GM23338 (cell line): ENCODE data around the gene IFNL1. TPM values are rescaled to one million over a fixed set of nuclear protein-coding genes. Genes with fewer than 3 reads are reported as not detected.

Experiments used
- ATAC-seq: fragments of 200-7000 bp; cut with Tn5 transposase; 3 replicates; pipeline ENCODE4 v1.9.1; 2020
- DNase-seq: peaks from one replicate; pipeline ENCODE4 v3.0.0-alpha.2; 2015; ENCODE audit warnings: low spot score
- H2AFZ ChIP-seq: fragments of 200-600 bp; sonication (generic); 2 replicates; pipeline ENCODE4 v1.8.0; 2016; ENCODE audit warnings: antibody characterized with exemption, mild to moderate bottlenecking, moderate library complexity
- H3F3A ChIP-seq: fragments of 200-600 bp; sonication (generic); replicated peaks from 2 replicates; pipeline ENCODE4 v1.8.0; 2017; ENCODE audit warnings: antibody characterized with exemption, mixed run types, low read depth
- H3K27ac ChIP-seq: fragments of 200-600 bp; sonication (generic); 2 replicates; pipeline ENCODE4 v1.6.1; 2016; ENCODE audit warnings: low read depth
- H3K27me3 ChIP-seq: fragments of 200-600 bp; sonication (generic); 2 replicates; pipeline ENCODE4 v1.8.0; 2016; ENCODE audit warnings: mild to moderate bottlenecking, mixed run types, moderate library complexity; ENCODE audit not compliant: insufficient read depth
- H3K36me3 ChIP-seq: fragments of 200-600 bp; sonication (generic); 2 replicates; pipeline ENCODE4 v1.8.0; 2016; ENCODE audit warnings: mild to moderate bottlenecking; ENCODE audit not compliant: insufficient read depth
- H3K4me1 ChIP-seq: fragments of 200-600 bp; sonication (generic); 2 replicates; pipeline ENCODE4 v1.8.0; 2016; ENCODE audit warnings: mild to moderate bottlenecking, moderate library complexity; ENCODE audit not compliant: insufficient read depth
- H3K4me2 ChIP-seq: fragments of 200-600 bp; sonication (generic); 2 replicates; pipeline ENCODE4 v1.7.1; 2017; ENCODE audit warnings: mixed run types
- H3K4me3 ChIP-seq: fragments of 200-600 bp; sonication (generic); 2 replicates; pipeline ENCODE4 v1.6.1; 2016; ENCODE audit warnings: mixed run types
- H3K79me2 ChIP-seq: fragments of 200-600 bp; sonication (generic); replicated peaks from 2 replicates; pipeline ENCODE4 v1.8.0; 2017; ENCODE audit warnings: mild to moderate bottlenecking; ENCODE audit not compliant: insufficient read depth
- H3K9me2 ChIP-seq: fragments of 200-600 bp; sonication (generic); 2 replicates; pipeline ENCODE4 v1.8.0; 2017; ENCODE audit not compliant: insufficient read depth
- H4K20me1 ChIP-seq: fragments of 200-600 bp; sonication (generic); replicated peaks from 2 replicates; pipeline ENCODE4 v1.8.0; 2017; ENCODE audit warnings: mild to moderate bottlenecking; ENCODE audit not compliant: insufficient read depth
- H3K27ac Mint-ChIP-seq: 2 replicates; pipeline ENCODE4 v1.8.0; 2020; ENCODE audit warnings: inconsistent platforms, mild to moderate bottlenecking, moderate library complexity, mixed read lengths
- H3K27me3 Mint-ChIP-seq: 3 replicates; pipeline ENCODE4 v1.8.0; 2022; ENCODE audit warnings: low read depth, mild to moderate bottlenecking, moderate library complexity, mixed read lengths, inconsistent platforms; ENCODE audit not compliant: insufficient read depth, poor library complexity
- H3K36me3 Mint-ChIP-seq: 3 replicates; pipeline ENCODE4 v1.8.0; 2021; ENCODE audit warnings: low read depth, mild to moderate bottlenecking, inconsistent platforms, moderate library complexity, mixed read lengths
- H3K4me1 Mint-ChIP-seq: 3 replicates; pipeline ENCODE4 v1.8.0; 2020; ENCODE audit warnings: mild to moderate bottlenecking, inconsistent platforms, mixed read lengths
- H3K4me3 Mint-ChIP-seq: 3 replicates; pipeline ENCODE4 v1.8.0; 2021; ENCODE audit warnings: moderate library complexity, mild to moderate bottlenecking, inconsistent platforms, mixed read lengths
- H3K9me3 Mint-ChIP-seq: 3 replicates; pipeline ENCODE4 v1.8.0; 2020; ENCODE audit warnings: moderate library complexity, mild to moderate bottlenecking, inconsistent platforms, mixed read lengths
- ZNF114 ChIP-seq: fragments of 250-450 bp; sonication (Bioruptor Pico); IDR thresholded peaks from 2 replicates; pipeline ENCODE4 v1.5.0; 2020; ENCODE audit warnings: mild to moderate bottlenecking, moderate library complexity
- ZNF331 ChIP-seq: fragments of 250-450 bp; sonication (Bioruptor Pico); IDR thresholded peaks from 2 replicates; pipeline ENCODE4 v1.5.0; 2020; ENCODE audit warnings: low read depth, mild to moderate bottlenecking, moderate library complexity
- polyA plus RNA-seq: library from polyadenylated mRNA; unstranded; fragments of >200 nt; fragmentation: Nextera tagmentation; extraction: Ambion mirVana; gene quantifications from 2 replicates; pipeline ENCODE4 v1.2.1, GENCODE V29; 2016
- total RNA-seq: library from RNA; depleted of rRNA; stranded (reverse); fragments of >200 nt; shearing (Covaris generic); gene quantifications from 2 replicates; pipeline ENCODE4 v1.2.3, GENCODE V29; 2014
- TF ChIP-seq, protein P1 (sequence below): fragments of 250-450 bp; sonication (Bioruptor Pico); IDR thresholded peaks from 2 replicates; pipeline ENCODE4 v1.5.0; 2020; ENCODE audit warnings: mild to moderate bottlenecking, moderate library complexity
- TF ChIP-seq, protein P2 (sequence below): IDR thresholded peaks from 2 replicates; pipeline ENCODE4 v1.6.1; 2016; ENCODE audit warnings: antibody characterized with exemption

IFNL1 gene
- total and polyA plus RNA-seq, 2 experiments from 2014 or later: not detected

DNA sequence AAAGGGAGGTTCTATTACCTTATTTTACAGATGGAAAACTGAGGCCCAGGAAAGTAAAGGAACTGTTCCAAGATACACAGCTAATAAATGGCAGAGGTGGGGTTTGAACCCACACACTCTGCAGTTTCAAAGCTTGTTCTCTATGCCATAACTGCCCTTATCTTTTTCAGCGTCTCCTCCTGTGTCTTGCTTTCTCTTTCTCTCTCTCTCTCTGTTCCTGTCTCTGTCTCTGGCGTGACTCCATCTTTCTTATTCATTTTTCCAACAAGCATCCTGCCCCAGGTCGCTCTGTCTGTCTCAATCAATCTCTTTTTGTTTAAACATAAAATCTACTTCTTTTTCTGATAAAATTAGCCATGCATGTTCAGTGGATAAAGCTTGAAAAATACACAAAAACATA, 44.4 kb upstream of the IFNL1 start (continued):
- TF ChIP-seq, protein P1, sequence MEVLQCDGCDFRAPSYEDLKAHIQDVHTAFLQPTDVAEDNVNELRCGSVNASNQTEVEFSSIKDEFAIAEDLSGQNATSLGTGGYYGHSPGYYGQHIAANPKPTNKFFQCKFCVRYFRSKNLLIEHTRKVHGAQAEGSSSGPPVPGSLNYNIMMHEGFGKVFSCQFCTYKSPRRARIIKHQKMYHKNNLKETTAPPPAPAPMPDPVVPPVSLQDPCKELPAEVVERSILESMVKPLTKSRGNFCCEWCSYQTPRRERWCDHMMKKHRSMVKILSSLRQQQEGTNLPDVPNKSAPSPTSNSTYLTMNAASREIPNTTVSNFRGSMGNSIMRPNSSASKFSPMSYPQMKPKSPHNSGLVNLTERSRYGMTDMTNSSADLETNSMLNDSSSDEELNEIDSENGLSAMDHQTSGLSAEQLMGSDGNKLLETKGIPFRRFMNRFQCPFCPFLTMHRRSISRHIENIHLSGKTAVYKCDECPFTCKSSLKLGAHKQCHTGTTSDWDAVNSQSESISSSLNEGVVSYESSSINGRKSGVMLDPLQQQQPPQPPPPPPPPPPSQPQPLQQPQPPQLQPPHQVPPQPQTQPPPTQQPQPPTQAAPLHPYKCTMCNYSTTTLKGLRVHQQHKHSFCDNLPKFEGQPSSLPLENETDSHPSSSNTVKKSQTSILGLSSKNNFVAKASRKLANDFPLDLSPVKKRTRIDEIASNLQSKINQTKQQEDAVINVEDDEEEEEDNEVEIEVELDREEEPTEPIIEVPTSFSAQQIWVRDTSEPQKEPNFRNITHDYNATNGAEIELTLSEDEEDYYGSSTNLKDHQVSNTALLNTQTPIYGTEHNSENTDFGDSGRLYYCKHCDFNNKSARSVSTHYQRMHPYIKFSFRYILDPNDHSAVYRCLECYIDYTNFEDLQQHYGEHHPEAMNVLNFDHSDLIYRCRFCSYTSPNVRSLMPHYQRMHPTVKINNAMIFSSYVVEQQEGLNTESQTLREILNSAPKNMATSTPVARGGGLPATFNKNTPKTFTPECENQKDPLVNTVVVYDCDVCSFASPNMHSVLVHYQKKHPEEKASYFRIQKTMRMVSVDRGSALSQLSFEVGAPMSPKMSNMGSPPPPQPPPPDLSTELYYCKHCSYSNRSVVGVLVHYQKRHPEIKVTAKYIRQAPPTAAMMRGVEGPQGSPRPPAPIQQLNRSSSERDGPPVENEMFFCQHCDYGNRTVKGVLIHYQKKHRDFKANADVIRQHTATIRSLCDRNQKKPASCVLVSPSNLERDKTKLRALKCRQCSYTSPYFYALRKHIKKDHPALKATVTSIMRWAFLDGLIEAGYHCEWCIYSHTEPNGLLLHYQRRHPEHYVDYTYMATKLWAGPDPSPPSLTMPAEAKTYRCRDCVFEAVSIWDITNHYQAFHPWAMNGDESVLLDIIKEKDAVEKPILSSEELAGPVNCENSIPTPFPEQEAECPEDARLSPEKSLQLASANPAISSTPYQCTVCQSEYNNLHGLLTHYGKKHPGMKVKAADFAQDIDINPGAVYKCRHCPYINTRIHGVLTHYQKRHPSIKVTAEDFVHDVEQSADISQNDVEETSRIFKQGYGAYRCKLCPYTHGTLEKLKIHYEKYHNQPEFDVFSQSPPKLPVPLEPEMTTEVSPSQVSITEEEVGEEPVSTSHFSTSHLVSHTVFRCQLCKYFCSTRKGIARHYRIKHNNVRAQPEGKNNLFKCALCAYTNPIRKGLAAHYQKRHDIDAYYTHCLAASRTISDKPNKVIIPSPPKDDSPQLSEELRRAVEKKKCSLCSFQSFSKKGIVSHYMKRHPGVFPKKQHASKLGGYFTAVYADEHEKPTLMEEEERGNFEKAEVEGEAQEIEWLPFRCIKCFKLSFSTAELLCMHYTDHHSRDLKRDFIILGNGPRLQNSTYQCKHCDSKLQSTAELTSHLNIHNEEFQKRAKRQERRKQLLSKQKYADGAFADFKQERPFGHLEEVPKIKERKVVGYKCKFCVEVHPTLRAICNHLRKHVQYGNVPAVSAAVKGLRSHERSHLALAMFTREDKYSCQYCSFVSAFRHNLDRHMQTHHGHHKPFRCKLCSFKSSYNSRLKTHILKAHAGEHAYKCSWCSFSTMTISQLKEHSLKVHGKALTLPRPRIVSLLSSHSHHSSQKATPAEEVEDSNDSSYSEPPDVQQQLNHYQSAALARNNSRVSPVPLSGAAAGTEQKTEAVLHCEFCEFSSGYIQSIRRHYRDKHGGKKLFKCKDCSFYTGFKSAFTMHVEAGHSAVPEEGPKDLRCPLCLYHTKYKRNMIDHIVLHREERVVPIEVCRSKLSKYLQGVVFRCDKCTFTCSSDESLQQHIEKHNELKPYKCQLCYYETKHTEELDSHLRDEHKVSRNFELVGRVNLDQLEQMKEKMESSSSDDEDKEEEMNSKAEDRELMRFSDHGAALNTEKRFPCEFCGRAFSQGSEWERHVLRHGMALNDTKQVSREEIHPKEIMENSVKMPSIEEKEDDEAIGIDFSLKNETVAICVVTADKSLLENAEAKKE (CRISPR knock-in tag): no peak
- no peak for TF ChIP-seq ZNF114 (CRISPR knock-in tag)
- TF ChIP-seq ZNF331 (CRISPR knock-in tag): no peak

DNA sequence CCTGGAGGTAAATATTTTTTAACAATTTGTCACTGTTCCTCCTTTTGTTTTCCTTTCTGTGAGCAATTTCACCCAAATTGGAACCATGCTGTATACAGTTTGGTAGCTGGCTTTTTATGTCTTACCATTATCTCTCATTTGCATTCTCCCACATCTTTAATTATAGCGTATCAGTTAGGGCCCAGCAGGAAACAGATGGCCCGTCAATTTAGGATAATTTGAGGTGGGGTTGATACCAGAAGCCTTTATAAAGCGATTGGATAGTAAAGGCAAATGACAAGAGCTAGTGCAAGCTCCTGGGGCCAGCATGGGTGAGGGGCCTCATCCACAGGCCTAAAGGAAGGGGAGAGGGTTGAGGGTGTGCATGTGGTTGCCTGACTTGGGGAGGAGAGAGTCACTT, 43.7 kb upstream of the IFNL1 start:
- no peak overlapping the region for H3K4me2 ChIP-seq
- no peaks in the 10 kb centered on the region for H3F3A ChIP-seq
- H4K20me1 ChIP-seq: peaks cover 2% of the 10 kb centered on the region; the same call in 1 of the 2 replicates
- peaks cover 57% of the 10 kb centered on the region for H3K27me3 ChIP-seq
- H3K9me3 Mint-ChIP-seq: no peaks in the 10 kb centered on the region; the same call in 1 of the 3 replicates
- ATAC-seq: no peak
- H3K36me3 ChIP-seq: no peaks in the 10 kb centered on the region
- H3K9me2 ChIP-seq: no peaks in the 10 kb centered on the region
- peaks cover 49% of the 10 kb centered on the region for H3K27me3 Mint-ChIP-seq
- H3K27ac ChIP-seq: no peak overlapping the region
- no peaks in the 10 kb centered on the region; the same call in 1 of the 2 replicates for H3K4me1 ChIP-seq
- H3K27ac Mint-ChIP-seq: no peak overlapping the region
- no peak for DNase-seq
- H3K4me3 ChIP-seq: no peak overlapping the region
- H3K4me1 Mint-ChIP-seq: no peaks in the 10 kb centered on the region; the same call in 2 of the 3 replicates
- no peaks in the 10 kb centered on the region for H3K36me3 Mint-ChIP-seq
- H3K79me2 ChIP-seq: no peaks in the 10 kb centered on the region
- H3K4me3 Mint-ChIP-seq: no peak overlapping the region
- H2AFZ ChIP-seq: no peak overlapping the region
- TF ChIP-seq, protein P2, sequence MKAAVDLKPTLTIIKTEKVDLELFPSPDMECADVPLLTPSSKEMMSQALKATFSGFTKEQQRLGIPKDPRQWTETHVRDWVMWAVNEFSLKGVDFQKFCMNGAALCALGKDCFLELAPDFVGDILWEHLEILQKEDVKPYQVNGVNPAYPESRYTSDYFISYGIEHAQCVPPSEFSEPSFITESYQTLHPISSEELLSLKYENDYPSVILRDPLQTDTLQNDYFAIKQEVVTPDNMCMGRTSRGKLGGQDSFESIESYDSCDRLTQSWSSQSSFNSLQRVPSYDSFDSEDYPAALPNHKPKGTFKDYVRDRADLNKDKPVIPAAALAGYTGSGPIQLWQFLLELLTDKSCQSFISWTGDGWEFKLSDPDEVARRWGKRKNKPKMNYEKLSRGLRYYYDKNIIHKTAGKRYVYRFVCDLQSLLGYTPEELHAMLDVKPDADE: no peak
- TF ChIP-seq, protein P1 (CRISPR knock-in tag): no peak
